Esophagus mucosa (tissue), 1 donor: ENCODE data around the gene TPRN. TPM values are rescaled to one million over a fixed set of nuclear protein-coding genes. Genes with fewer than 3 reads are reported as not detected.

Experiments used
- ATAC-seq: fragments of 200-7000 bp; cut with Tn5 transposase; one replicate; pipeline ENCODE4 v1.9.1; 2020
- total RNA-seq: library from RNA; stranded (reverse); gene quantifications from one replicate; pipeline ENCODE4 v1.2.4, GENCODE V29; 2023
- donor health status: DM: yes; HTN: yes; CAD: no.

Gene TPRN
- total RNA-seq, 1 donor from 2014 or later, result 20.5 TPM

DNA sequence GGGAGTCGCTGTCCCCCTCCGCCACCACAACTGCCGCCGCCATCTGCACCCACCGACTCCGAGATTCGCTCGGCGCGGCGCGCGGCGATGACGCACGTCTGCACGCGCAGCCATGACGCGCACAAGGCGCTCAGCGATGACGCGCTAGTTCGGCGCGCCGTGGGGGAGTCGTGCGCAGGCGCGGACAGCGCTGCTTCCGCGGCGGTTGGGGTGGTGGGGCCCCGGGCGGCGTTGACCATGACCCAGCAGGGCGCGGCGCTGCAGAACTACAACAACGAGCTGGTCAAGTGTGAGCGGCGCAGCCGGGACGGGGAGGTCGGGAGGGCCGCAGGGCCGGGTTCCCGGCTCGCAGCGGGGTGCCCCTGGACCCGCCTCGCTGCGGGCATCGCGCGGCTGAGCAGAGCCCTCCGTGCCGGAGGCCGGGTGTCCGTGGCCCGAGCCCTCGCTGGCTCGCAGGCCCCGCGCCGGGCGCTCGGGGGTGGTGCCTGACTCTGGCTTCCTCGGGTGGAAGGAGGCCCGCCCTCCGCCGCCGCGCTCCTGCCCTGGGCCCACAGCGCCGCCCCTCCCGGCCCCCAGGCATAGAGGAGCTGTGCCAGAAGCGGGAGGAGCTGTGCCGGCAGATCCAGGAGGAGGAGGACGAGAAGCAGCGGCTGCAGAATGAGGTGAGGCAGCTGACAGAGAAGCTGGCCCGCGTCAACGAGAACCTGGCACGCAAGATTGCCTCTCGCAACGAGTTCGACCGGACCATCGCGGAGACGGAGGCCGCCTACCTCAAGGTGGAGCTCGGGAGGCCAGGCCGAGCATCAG, 11.8 kb downstream of the TPRN start, which contains the start of the genes ANAPC2 and SSNA1:
TSS of gene ANAPC2 (minus strand) at position 71 of the 807 bp plus-strand sequence. CDS start at position 43, 28 bp downstream.
TSS of gene SSNA1 (plus strand) at position 187 of the 807 bp plus-strand sequence. CDS start at position 238, 51 bp downstream.
- peak; percentile 84 for ATAC-seq

DNA sequence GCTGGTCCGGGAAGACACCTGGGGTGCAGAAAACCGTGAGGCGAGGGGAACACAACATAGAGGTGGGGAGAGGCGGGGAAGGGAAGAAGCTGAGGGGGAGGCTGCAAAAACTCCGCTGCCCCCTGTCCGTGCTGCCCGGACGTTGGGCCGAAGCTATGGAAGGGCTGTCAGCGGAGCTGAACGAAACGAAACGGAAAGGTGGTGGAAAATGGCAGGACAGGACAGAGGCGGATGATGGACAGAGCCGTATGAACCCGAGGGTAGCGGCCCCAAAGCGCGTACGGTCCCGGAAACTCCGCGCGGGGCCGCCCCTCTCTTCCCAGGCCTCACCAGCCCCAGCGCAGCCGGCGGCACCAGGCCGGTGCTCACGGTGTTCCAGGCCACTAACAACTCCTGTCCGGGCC, 12.5 kb downstream of the TPRN start:
- no peak for ATAC-seq

DNA sequence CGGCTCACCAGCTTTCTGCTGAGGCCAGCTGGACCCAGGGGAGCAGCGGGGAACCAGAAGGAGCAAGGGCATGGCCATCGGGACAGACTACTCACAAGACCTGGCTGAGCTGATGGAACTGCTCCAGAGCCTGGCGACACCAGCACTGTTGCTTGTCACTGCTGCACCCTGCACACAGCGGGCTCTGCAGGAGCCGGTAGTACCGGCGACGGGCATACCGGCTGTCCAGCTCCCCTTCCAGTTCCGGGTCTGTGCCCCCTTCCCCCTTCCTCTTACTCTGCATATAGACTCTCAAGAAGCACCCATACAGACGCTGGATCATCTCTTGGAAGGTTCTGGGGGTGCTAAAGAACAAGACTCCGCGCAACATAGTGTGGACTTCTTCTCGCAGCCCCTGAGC, 13.2 kb downstream of the TPRN start:
- no peak for ATAC-seq

DNA sequence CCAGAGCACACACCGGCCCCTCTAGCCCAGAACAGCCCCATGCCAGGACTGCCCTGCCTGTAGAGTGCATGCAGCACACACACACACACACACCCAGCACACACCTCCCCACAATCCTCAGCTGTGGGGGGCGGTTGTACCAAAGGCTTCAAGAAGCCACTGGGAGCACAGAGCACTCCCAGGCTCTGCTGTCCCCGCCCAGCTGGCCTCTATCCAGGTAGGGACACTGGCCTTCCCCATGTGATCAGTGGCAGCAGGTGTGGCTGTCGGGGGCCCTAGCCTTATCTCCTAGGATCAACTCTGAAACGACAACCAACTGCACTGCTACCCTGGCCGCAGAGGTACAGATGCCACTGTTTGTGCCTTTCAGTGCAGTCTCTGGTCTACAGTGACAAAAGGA, 14.2 kb downstream of the TPRN start:
- no peak for ATAC-seq

DNA sequence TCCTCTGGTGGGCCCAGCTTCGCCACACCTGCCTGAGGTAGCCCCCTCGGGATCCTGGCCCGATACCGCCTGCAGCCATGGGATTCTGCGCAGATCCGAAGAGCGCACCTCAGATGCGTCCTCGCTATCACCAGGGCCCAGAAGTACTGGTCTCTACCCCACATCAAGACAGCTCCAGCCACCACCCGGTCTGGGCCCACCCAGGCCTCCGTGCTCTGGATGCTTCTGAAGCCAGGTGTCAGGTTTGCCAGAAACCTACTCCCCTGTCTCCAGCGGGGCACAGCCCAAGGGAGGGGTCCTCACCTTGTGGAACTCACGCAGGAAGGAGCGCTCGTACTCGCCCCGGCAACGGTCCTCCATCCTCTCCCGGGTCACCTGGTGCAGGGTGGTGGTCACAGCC, 14.6 kb downstream of the TPRN start:
- no peak for ATAC-seq

DNA sequence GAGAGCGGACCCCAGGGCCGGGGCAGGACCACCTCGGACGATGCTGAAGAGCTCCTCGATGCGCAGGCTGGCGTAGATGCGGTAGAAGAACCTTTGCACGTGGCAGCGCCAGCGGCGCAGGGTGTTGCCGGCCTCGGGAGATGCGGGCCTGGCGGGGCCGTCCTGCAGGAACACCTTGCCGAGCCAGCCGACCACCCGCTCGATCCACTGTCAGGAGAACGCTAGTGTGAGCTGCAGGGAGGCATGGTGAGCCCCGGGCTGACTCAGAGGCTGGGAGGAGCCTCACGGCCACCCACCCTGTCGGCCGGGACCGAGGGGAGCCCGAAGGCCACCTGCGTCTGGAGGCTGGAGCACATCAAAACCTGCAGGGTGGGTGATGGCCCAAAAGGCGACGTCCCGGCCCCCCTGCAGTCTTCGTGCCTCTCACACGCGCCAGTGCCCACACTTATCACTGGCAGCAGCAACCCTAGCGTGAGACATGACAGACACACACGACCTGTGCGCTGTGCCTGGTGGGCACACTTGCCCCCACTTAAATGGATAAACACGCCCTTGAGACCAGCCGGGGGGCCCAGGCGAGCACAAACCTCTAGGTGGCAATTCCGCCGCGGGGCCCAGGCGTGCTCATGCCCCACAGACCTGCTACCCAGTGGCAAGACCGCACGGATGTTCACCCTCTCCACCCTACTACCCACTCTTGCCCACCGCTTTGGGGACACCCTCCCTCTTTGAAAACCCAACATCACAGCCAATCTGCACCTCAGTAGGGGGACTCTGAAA, 15.5 kb downstream of the TPRN start:
- no peak for ATAC-seq

DNA sequence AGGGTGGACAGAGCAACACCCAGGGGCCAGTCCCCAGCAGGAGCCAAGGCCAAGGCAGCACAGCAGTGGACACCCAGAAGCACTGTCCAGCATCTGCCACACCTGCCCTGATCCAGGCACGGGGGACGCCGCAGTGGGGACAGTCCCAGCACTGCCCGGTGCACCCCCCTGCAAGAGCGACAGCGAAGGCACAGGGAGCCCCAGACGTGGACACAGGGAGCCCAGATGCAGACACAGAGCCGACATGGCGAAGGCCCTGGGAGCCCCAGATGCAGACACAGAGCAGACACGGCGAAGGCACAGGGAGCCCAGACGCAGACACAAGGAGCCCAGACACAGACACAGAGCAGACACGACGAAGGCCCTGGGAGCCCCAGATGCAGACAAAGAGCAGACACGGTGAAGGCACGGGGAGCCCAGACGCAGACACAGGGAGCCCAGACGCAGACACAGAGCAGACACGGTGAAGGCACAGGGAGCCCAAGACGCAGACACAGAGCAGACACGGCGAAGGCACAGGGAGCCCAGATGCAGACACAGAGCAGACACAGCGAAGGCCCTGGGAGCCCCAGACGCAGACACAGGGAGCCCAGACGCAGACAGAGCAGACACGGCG, 16.5 kb downstream of the TPRN start:
- no peak for ATAC-seq

DNA sequence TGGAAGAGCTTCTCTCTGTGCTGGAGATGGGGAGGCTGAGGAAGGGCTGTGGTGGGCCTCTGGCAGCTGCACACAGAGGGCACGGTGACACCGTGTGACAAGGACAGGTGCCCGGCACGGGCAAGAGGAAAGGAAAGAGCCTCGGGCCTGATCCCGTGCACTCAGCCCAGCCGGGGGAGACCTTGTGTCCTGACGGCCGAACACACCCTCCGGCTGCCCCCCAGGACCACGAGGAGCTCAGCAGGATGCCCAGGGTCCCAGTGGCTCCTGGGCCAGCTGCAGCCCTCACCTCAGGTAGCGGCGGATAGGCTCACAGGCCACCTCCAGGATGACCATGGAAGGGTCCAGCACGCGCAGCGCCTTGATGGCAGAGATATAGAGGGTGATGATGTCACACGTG, 17.7 kb downstream of the TPRN start:
- no peak for ATAC-seq

DNA sequence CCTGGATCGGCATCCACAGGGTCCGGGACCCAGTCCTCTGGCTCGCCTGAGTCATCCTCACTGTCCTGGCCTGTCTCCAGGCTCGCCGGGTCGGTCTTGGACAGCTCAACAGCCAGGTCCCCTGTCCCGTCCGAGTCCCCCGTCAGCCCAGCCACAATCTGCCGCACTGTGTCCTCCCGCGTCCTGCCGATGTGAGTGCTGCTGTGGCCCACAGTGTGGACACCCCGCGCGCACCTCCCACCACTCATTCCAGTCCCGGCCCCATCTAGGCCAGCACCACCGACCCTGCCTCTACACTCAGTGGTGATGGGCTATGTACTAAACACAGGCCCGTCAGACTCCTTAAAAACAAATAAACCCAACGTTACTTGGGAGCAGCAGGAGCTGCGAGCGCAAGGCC, 18.9 kb downstream of the TPRN start:
- no peak for ATAC-seq

DNA sequence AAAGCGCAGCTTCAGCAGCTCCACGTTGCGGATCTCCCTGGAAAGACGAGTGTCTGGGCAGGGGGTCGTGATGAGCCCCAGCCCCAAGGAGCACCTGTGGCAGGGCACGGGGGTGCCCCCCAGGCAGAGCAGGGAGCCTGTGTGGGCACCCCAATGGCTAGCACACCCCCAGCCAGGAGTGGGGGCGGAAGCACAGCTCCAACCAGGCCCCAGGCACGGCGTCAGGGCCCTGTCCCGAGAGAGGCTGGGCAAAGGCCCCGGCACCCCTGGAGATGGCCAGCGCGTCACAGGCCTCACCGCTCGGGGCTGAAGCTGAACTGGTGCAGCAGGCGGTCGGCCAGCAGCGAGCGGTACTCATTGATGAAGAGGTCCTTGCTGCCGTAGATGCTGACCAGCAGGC, 20.1 kb downstream of the TPRN start:
- ATAC-seq, result no peak

DNA sequence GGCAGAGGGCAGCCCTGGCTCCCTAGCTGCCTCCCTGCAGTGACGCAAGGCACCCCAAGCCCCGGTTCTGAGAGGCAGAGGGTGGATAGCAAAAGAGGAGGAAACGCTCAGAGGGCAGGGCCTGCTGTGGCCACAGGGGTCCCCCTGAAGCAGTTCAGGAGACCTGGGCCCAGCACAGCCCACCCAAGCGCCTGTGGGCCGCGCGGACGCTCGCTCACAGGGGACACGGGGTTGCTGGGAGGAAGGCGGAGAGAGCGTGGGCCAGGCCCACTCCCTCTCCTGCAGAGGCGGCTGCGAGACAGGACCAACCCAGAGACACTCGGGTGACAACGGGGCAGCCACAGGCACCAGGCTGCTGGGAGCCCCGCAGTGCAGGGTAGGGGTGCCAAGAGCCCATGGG, 20.8 kb downstream of the TPRN start:
- ATAC-seq, result no peak

DNA sequence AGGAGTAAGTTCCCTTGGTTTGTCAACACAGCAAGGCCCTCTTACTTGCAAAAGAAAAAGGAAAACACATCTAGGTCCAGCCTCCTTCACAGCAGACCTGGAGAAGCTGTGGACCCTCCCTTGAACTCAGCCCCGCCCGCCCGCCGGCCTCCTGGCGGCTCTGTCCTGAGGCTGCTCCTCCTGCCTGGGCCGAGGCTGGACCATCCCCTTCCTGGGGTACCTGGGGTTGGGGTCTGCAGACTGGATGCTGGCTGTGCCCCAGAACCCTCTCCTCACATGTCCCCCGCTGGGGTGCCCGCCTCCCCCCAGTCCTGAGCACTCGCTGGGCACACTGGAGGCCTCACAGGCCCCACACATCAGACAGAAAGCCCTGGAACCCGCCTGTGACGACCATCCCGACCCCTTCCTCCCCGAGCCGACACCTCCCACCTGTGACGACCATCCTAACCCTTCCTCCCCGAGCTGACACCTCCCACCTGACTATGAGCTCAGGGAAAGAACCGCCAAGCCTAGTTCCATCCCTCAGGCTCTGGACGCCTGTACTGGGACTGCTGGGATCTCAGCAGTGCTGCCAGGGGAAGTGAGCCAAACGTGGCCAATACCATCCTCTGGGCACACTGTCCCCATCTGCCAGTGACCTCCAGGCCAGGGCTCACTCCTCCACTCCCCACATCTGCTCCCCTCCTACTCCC, 21.5 kb downstream of the TPRN start:
- no peak for ATAC-seq

DNA sequence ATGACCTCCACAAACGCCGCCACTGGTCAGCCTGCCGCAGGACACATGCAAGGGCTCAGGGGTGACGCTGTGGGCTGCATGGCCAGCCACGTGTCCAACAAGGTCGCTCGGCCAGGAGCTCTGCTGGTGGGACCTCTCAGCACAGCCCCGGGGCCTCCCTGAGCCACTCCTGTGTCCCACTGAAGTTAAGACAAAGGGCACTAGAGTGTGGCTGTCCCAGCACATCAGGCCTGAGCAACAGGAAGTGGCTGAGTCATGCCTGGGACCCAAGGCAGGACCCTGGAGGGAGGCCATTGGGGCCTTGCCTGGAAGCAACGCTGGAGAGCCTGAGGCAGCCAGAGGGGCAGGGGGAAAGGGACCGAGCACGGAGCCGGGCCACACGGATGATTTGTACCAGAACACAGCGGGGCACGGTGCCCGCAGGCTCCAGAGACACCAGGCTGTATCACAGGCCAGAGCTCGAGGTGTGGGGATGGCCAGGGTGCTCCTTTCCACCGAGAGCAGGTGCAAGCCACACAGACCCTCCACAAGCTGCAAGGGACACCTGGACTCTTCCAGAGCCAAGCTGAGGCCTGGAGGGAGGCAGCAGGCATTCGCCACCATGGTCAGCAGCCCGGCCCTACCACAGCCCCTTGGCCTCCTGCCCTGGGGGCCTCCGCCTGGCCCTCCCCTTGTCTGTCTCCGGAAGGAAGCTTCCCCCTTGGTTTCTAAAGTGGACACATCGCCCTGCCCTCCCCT, 22.2 kb downstream of the TPRN start:
- no peak for ATAC-seq

DNA sequence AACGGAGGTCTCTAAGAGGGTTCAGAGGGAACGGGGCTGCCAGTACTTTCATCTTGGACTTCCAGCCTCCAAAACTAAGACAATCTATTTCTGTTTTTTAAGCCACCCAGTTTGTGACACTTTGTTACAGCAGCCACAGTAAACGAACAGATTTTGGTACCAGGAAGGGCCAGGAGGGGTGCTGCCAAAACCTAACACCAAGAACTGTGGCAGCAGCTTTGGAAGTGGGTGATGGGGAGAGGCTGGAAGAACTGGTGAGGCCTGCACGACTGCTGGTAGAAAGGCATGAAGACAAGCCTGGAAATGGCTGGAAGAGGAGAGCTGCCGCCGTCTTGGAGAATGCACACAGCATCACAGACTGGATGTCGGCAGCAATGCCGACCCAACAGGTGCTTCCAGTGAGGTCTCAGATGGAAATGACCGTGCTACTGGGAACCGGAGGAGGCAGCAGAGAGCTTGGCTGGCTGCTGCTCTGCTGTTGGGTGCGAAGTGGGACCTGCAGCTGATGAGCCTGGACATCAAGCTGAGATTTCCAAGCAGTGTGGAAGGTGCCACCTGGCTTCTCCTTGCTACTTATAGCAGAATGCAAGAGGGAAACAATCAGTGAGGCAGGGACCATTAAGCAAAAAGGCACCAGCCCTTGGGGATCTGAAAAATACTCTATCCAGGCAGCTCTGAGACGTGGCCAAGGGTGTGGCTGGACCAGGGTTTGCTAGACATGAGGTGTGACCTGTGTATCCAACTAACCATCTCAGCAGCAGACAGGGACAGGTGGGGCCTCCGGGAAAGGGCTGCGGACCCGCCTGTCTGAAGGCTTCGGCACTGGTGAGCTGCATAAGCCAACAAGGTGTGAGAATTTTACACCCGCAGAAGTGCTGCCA, 24.0 kb downstream of the TPRN start:
- peak; percentile 47 for ATAC-seq

DNA sequence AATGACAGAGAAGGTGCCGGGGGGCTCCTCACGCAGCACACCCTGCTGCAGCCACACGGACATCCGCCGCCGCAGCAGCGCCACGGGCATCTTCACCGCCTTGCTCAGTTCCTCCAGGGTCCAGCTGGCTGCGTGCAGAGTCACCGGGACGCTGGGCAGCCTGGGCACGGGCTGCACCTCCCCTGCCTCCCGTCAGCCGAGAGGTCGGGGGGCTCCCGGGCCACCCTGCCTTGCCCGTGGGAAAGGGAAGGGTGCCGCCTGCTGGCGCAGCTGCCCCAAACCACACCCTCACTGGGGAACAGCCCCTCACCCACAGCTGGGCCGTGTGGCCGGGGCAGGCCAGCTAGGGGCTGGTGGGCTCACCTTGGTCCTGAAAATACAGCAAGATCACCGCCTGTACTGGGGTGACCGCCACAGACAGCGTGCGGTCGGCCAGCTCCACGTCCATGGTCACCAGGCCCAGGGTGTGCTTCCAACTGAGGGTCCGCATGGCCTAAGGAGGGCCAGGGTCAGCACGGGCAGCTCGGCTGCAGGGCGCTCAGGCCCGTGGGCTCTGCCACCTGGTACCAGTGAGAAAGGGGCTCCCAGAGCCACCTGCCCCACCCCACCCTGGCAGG, 25.1 kb downstream of the TPRN start:
- ATAC-seq, result no peak

DNA sequence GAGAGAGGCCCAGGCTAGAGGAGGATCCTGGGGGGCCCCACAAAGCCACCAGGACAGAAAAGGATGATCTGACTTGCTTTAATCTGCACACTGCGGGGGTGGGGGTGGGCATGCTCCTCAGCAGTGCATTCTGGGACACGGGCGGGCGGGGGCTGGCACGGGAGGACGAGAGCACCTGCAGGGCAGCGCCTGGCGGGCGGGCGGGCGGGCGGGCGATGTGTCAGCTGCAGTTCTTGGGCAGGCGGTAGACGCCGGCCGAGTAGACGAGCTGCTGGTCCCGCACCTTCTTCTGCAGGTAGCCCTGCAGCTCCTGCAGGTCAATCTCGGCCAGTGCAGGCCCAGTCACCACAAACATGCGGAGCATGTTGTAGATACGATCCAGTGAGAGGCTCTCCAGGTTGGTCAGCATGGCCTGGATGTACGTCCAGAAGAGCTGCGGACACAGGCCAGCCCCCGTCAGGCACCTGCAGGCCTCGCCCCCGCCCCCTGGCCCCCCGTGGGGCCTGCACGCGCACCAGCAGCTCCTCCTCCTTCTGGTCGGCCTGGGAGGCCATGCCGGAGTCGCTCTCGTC, 25.7 kb downstream of the TPRN start:
- ATAC-seq, result peak; percentile 2

DNA sequence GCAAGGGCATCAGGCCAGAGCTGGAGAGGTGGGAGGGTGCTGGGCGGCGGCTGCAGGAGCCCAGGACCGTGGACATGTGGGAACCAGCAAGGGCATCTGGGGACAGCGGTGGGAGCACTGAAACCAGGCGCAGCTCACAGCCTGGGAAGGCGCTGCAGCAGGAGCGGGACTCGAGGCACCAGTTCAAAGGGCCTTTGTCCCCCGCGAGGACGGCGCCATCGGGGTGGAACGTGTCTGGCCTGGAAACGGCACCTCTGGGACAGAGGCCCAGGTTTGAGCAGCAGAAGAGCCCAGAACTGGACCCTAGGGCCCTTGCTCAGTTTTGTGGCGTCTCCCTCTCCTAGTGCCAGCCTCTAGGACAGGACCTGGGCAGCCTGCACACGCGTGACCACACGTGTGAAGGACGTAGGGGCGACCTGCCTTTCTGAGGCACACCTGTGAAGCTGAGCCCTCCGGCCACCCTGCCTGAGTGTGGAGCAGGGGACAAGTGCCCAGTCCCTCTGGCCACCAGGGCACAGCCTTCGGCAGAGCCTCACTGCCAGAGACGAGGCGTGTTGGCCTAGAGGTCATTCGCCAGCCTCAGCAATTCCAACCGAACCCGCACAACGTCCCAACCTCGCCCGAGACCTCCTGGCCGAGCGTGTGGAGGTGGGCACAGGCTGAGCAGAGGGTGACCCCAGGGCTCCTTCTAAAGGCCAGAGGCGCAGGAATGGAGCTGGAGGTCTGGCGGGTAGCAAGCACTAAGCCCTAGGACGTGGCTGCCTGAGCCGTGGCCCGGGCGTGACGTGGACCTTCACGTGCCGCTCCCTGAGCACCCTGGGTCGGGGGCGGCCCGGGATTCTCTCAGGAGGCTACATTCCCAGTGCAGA, 26.5 kb downstream of the TPRN start:
- no peak for ATAC-seq

DNA sequence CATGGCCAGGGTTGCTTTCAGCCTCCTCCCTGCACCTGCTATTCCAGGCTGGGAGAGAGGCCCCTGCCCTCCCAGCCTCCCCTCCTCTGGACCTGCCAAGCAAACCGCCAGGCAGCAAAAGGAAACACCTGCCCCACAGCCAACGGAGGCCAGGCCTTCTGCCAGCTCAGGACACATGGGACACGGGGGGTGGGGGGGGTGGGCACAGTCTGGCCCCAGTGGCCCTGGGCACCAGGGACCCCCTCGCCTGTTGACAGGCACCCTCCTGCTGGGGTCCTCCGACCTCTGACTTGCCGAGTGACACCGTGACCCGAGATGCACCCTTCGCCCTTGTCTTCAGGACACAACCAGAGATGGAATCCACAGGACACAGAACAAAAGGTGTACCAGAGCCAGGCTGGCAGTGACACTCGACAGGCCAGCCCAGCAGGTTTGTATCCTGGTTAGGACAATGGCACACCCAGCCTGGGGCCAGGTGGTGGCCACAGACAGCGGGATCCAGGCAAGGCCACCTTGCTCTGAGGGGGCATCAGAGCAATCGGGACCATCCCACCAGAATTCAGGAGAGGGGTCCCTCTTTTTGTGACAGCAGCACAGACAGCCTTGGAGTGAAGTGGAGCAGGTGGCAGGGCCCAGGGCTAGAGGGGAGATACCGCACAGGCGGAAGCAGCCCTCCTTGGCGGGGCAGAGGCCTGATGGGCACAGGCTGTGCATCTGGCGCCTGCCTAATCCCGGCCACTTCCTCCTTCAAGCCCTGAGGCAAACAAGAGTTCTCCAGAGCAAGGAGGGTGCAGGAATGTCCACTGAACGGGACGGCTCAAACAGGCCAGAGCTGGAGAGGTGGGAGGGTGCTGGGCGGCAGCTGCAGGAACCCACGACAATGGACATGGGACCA, 27.4 kb downstream of the TPRN start:
- peak; percentile 38 for ATAC-seq
